GM18499 (cell line): Measurements from ENCODE around the gene PACSIN2.

Source experiments
- ATAC-seq: cut with Tn5 transposase; IDR thresholded peaks from one replicate; pipeline ENCODE4 v1.9.1; 2021; ENCODE audit warnings: moderate number of reproducible peaks; ENCODE audit not compliant: insufficient read depth, unreplicated experiment

The PACSIN2 gene

GRCh38 chr22:42914511-42915076 lies 100.4 kb downstream of the PACSIN2 start:
- no peak for ATAC-seq

GRCh38 chr22:42913874-42914510 lies 101.0 kb downstream of the PACSIN2 start:
- ATAC-seq, result no peak

- no peak for ATAC-seq
Observed at GRCh38 chr22:42912059-42912458, 102.9 kb downstream of the PACSIN2 start.

- no peak for ATAC-seq
Observed at GRCh38 chr22:42910221-42910942, 104.6 kb downstream of the PACSIN2 start.

GRCh38 chr22:42909363-42910058 lies 105.4 kb downstream of the PACSIN2 start:
- no peak for ATAC-seq

- ATAC-seq, result no peak
Observed at GRCh38 chr22:42908374-42908746, 106.6 kb downstream of the PACSIN2 start.

- ATAC-seq, result no peak
Observed at GRCh38 chr22:42907404-42908373, 107.3 kb downstream of the PACSIN2 start.

- no peak for ATAC-seq
Observed at GRCh38 chr22:42906605-42907348, 108.2 kb downstream of the PACSIN2 start.

GRCh38 chr22:42905702-42906183 lies 109.2 kb downstream of the PACSIN2 start:
- no peak for ATAC-seq

- no peak for ATAC-seq
Observed at GRCh38 chr22:42905217-42905616, 109.7 kb downstream of the PACSIN2 start.

GRCh38 chr22:42904050-42904449 lies 110.9 kb downstream of the PACSIN2 start:
- no peak for ATAC-seq

GRCh38 chr22:42902875-42903510 lies 112.0 kb downstream of the PACSIN2 start:
- ATAC-seq, result no peak

- ATAC-seq, result no peak
Observed at GRCh38 chr22:42901790-42902508, 113.0 kb downstream of the PACSIN2 start.

- no peak for ATAC-seq
Observed at GRCh38 chr22:42897960-42898359, 117.0 kb downstream of the PACSIN2 start.

- no peak for ATAC-seq
Observed at GRCh38 chr22:42895541-42895981, 119.4 kb downstream of the PACSIN2 start.

GRCh38 chr22:42895087-42895486 lies 119.9 kb downstream of the PACSIN2 start:
- no peak for ATAC-seq

GRCh38 chr22:42893371-42894150 lies 121.4 kb downstream of the PACSIN2 start:
- ATAC-seq, result no peak
